Stimulated activated CD4-positive, alpha-beta T cell treated with anti-CD3 and anti-CD28 coated beads, TNF-alpha, amount 100 ng/mL, for 48 hours (primary cell): ENCODE results near the gene MYOC.
"Not testable (repeated sequence)": the region's sequence is repeated elsewhere in the genome, so short reads cannot be mapped to it uniquely, and the experiment has no call there.

ENCODE experiments used
- DNase-seq, 3 donors: peaks; one replicate each; pipeline ENCODE4 v3.0.0-alpha.2; 2020; ENCODE audit warnings: low read depth in 3 of 3

The MYOC gene

DNA sequence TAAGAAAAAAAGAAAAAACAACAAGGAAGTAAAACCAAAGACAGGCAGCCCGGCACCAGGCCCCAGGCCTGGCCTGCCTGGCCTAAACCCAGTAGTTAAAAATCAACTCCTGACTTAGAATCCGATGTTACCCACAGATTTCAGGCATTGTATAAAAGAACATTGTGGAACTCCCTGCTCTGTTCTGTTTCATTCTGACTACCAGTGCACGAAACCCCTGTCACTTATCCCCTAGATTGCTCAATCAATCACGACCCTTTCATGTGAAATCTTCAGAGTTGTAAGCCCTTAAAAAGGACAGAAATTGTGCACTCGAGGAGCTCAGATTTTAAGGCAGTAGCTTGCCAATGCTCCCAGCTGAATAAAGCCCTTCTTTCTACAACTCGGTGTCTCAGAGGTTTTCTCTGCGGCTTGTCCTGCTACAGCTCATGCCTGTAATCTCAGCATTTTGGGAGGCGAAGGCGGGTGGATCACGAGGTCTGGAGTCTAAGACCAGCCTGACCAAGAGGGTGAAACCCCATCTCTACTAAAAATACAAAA is 46.0 kb downstream of the MYOC start:
- DNase-seq: no peak

DNA sequence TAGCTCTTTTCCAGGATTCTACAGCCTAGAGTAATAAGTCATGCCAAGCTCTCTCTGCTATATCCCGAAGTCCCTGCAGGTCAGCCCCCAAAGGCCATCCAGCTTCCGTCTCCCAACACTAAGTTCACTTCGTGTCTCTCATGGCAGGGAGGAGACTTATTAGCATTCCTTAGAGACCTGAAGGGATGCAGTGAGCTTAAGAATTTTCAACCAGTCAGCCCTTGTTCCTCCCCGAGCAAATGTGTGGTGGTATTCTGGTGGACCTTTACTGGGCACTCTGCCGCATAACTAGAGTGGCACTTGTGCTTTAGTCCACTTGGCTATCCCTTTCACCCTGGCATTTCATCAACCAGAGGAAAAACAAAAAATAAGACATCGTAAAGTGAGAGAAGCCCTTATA is 49.4 kb downstream of the MYOC start:
- DNase-seq: not testable (repeated sequence)

DNA sequence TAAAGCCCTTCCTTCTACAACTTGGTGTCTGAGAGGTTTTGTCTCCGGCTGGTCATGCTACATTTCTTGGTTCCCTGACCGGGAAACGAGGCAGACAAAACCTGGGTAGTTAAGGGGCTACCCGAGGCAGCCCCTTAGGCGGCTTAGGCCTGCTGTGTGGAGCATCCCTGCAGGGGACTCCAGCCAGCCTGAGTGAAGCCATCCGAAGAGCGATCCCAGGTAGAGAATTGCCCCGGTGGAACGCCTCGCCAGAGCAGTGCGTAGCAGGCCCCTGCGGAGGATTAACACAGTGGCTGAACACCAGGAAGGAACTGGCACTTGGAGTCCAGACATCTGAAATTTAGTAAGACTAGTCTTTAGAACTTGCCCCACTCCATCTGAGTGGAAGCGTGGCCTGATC is 51.6 kb downstream of the MYOC start:
- no peak for DNase-seq

DNA sequence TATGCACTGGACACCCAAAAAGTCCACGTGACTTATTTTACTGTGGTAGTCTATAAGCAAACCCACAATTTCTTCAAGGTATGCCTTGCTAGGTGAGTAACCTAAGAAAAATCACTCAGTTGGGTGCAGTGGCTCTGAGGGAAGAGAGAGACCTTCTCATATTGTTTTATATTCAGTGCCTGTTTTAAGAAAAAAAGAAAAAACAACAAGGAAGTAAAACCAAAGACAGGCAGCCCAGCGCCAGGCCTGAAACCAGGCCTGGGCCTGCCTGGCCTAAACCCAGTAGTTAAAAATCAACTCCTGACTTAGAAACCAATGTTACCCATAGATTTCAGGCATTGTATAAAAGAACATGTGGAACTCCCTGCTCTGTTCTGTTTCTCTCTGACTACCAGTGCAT is 52.2 kb downstream of the MYOC start:
- DNase-seq: not testable (repeated sequence)

DNA sequence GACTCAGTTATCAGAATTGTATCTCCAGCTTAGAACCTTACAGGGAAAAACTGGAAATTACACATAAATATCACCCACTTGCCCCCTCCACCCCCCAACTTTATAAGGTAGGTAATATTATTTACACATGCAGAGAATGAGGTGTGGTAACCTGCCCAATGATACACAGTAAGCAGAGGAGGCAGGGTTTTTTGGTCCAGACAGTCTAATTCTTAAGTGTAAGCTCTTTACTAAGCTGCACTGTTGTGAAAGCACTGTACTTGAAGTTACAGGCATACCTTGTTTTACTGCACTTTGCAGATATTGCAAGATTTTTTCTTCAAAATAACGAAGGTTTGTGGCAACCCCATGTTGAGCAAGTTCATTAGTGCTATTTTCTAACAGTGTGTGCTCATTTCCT is 55.3 kb downstream of the MYOC start:
- no peak for DNase-seq

DNA sequence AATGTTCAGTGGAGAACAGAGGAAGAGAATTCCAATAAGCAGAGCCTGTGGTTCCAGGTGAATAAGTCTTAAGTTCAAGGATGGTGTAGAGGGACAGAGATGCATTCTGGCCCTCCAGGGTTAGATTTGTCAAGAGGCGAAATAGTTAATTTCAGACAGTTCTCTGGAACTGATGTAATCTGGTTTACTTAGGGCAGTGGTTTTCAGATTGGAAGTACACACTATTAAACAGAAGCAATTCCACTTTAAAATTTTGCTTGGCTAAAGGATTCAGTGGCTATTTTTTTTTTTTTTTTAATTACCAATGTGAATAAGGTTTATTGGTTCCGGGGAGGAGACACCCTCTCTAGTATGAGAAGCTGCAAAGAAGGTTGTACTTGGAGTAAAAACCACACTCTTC is 55.8 kb downstream of the MYOC start:
- DNase-seq: no peak

DNA sequence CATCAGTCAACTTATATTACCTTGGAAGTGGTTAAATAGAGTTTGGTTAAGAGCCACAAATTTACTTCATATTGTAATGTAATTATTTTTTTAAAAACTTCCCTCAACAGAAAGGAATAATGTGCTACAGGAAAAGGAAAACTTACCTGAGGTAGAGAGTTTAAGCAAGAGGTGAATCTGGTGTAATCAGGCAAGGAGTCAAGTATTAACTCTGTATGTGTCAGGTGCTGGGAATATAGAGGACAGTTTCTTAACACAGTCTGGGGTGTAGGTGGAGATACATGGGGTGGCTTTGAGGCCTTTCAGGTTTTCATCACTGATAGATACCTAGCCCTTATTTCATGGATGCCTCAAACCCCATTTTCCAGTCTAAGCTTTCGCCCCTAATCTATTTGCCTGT is 56.4 kb downstream of the MYOC start:
- DNase-seq: no peak

DNA sequence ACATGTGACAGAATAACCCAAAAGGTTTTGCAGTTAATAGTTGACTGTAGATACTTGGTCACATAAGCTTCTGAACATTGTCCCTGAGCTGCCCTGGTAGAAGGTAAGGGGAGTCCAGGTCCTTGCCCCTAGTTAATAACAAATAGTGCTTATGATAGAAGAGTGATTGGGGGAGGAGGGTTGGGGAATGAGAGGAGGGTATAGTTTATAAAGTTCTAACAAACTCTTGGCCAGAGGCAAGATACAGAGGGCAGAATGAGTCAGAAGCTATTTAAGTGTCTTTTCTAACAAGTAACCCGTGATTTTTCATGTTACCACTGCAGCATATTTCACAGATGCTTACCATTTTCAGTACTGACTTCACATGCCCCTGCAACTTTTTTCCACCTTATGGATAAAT is 57.2 kb downstream of the MYOC start:
- no peak for DNase-seq

DNA sequence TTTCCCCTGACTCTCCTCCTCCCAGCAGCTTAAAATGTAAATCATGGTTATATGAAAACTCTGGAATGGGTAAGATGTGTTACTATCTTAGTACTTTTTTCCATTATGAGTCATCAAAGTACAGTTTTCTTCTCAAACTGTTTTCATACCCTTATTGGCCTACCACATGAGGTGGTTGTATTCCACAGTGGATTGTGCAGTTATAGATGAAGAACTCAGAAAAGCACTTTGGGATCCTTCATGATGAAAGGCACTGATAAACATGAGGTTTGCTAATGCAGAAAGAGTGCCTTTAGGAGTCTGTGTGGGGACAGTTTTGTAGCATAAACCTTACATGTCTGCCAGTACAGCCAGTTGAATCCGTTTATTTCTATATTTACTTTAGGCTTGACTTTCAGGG is 62.5 kb downstream of the MYOC start:
- no peak for DNase-seq

DNA sequence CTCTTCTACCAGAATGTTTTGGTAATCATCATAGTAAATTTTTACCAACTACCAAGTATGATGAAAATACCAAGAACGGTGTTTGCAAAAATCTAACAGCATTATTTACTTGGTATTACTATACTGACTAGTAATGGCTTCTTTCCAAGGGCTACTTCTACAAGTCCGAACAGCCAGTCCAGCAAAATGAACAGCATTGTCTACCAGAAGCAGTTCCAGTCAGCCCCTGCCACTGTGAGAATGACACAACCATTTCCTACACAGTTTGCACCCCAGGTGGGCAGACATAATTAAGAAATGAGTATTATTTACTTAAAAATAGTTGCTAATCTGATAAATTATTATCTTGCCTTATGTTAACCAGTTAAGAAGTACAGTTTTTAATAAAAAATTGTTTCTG is 64.3 kb downstream of the MYOC start:
- DNase-seq: no peak

DNA sequence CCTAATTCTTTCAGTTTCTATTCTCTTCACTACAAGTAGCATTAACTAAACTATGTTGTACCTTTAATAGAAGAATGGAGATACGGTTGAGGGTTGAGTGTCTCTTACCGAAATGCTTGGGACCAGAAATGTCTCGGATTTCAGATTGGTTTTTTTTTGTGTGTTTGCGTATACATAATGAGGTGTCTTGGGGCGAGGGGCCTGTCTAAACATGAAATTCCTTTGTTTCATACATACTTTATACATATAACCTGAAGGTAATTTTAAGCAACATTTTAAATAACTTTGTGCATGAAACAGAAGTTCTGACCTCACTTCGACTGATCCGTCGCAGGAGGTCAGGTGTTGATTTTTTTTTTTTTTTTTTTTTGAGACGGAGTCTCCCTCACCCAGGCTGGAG is 66.8 kb downstream of the MYOC start:
- DNase-seq: no peak
